Motor neuron (in vitro differentiated cells): Measurements from ENCODE around the gene ATP8B2. TPM values are rescaled to one million over a fixed set of nuclear protein-coding genes. Genes with fewer than 3 reads are reported as not detected.

Source experiments
- ATAC-seq, 8 experiments: fragments of 200-7000 bp; cut with Tn5 transposase; replicated peaks in 6 of 8; 2 replicates each; pipeline ENCODE4 v1.8.0; 2021; ENCODE audit warnings: mild to moderate bottlenecking in 8 of 8, moderate library complexity in 8 of 8
- H3K27ac ChIP-seq, 2 donors: fragments of 250-450 bp; sonication (Bioruptor Pico); 2 replicates each; pipeline ENCODE4 v1.9.0; 2021; ENCODE audit warnings: antibody characterized with exemption in 2 of 2, mild to moderate bottlenecking in 2 of 2, moderate library complexity in 1 of 2
- H3K4me1 ChIP-seq, 2 donors: fragments of 250-450 bp; sonication (Bioruptor Pico); replicated peaks in 1 of 2; 2 replicates each; pipeline ENCODE4 v1.6.1; 2021; ENCODE audit warnings: antibody characterized with exemption in 2 of 2, mild to moderate bottlenecking in 2 of 2, moderate library complexity in 1 of 2
- H3K4me3 ChIP-seq, 5 donors: fragments of 250-450 bp; sonication (Bioruptor Pico); 2 replicates each; pipeline ENCODE4 v1.9.0; 2021; ENCODE audit warnings: antibody characterized with exemption in 5 of 5, mild to moderate bottlenecking in 5 of 5, moderate library complexity in 4 of 5
- WGBS, 10 experiments: fragments of 450-650 bp; shearing (Covaris generic); methylation state at CpG; one replicate each; pipeline ENCODE4 v1.0.0; 2022; 5-methylcytosine and 5-hydroxymethylcytosine counted together
- in situ Hi-C, 9 experiments: fragments of 400-800 bp; cut with MboI; loops; one replicate each; pipeline ENCODE4 v1.15.0; 2021; ENCODE audit warnings: low sequenced_read_pairs in 9 of 9, low pct_unique_long_range_greater_than_20kb in 2 of 9; ENCODE audit not compliant: unreplicated experiment in 9 of 9
- total RNA-seq, 8 experiments: library from RNA; unstranded; fragments of 300-600 nt; gene quantifications; 2 replicates each; pipeline versions ENCODE4 v1.2.3 to v1.2.4, GENCODE V29; 2022

ATP8B2 gene
- total RNA-seq, 8 experiments from 2014 or later = 33.6 to 130 (median 49.1) TPM

- peak in 4 of 8 experiments; percentile 19 to 63 (median 60) for ATAC-seq
- Histone ChIP-seq H3K4me1 (no peaks in the 10 kb centered on the region), H3K27ac (no peak overlapping the region), H3K4me3 (no peak overlapping the region)
- WGBS, 10 experiments = 89 to 97% (median 90%) methylated on average over 5 to 17 of the region's 21 CpGs; no CpG with 5 or more reads in 6 of the 10 experiments
- in situ Hi-C loops = no loop called here
These were observed 17.6 kb downstream of the ATP8B2 start for GRCh38 chr1:154342836-154343472.

- no peak overlapping the region for H3K27ac ChIP-seq
- in situ Hi-C loops = no loop called here
- no peaks in the 10 kb centered on the region for H3K4me1 ChIP-seq
- H3K4me3 ChIP-seq = no peak overlapping the region
- WGBS, 10 experiments = 43 to 91% (median 80%) methylated on average over 2 to 12 of the region's 12 CpGs; no CpG with 5 or more reads in 2 of the 10 experiments
- ATAC-seq = peak in 2 of 8 experiments; percentile 23 to 60
These were observed 19.9 kb downstream of the ATP8B2 start for GRCh38 chr1:154344977-154345837.

- Histone ChIP-seq H3K4me1 (no peaks in the 10 kb centered on the region), H3K4me3 (no peak overlapping the region), H3K27ac (no peak overlapping the region)
- in situ Hi-C loops = no loop called here
- no peak for ATAC-seq
- 92 to 98% (median 96%) methylated on average over 4 to 15 of the region's 15 CpGs; no CpG with 5 or more reads in 4 of the 10 experiments for WGBS, 10 experiments
These were observed 21.1 kb downstream of the ATP8B2 start for GRCh38 chr1:154346276-154346917.

- ATAC-seq = no peak
- in situ Hi-C loops = no loop called here
- 60 to 100% (median 94%) methylated on average over 1 to 3 of the region's 3 CpGs; no CpG with 5 or more reads in 1 of the 10 experiments for WGBS, 10 experiments
These were observed 22.6 kb downstream of the ATP8B2 start for GRCh38 chr1:154347961-154348360.

GRCh38 chr1:154348429-154349076 is 23.2 kb downstream of the ATP8B2 start:
- in situ Hi-C loops = no loop called here
- Histone ChIP-seq H3K4me1 (peaks cover 2 to 12% of the 10 kb centered on the region in 2 donors), H3K27ac (no peak overlapping the region), H3K4me3 (no peak overlapping the region)
- ATAC-seq = no peak
- WGBS, 10 experiments = 75 to 100% (median 95%) methylated on average over 4 to 14 of the region's 27 CpGs; no CpG with 5 or more reads in 6 of the 10 experiments

More at GRCh38 chr1:154347961-154348360, 22.6 kb downstream of the ATP8B2 start:
- Histone ChIP-seq H3K4me1 (peaks cover 0 to 8% of the 10 kb centered on the region in 2 donors), H3K4me3 (no peak overlapping the region), H3K27ac (no peak overlapping the region)

- 42 to 100% (median 84%) methylated on average over 1 to 4 of the region's 7 CpGs; no CpG with 5 or more reads in 5 of the 10 experiments for WGBS, 10 experiments
- no peak for ATAC-seq
- in situ Hi-C loops = no loop called here
- Histone ChIP-seq H3K4me3 (no peak overlapping the region), H3K4me1 (peaks cover 3 to 18% of the 10 kb centered on the region in 2 donors), H3K27ac (no peak overlapping the region)
These were observed 23.8 kb downstream of the ATP8B2 start for GRCh38 chr1:154349121-154349520.

- no peak overlapping the region for H3K27ac ChIP-seq
- peak in 2 of 8 experiments; percentile 1 to 3 for ATAC-seq
- no peak overlapping the region for H3K4me3 ChIP-seq
- in situ Hi-C loops = no loop called here
- WGBS, 10 experiments = 0 to 90% (median 76%) methylated on average over 1 to 4 of the region's 4 CpGs; no CpG with 5 or more reads in 2 of the 10 experiments
- H3K4me1 ChIP-seq = peaks cover 3 to 20% of the 10 kb centered on the region in 2 donors
These were observed 25.1 kb downstream of the ATP8B2 start for GRCh38 chr1:154350383-154350782.

GRCh38 chr1:154351363-154352068 is 26.2 kb downstream of the ATP8B2 start:
- in situ Hi-C loops = no loop called here
- WGBS, 10 experiments = 26 to 94% (median 76%) methylated on average over 3 to 12 of the region's 14 CpGs; no CpG with 5 or more reads in 3 of the 10 experiments
- no peak overlapping the region for H3K4me3 ChIP-seq
- H3K27ac ChIP-seq = no peak overlapping the region
- ATAC-seq = peak in 2 of 8 experiments; percentile 1 to 4
- peaks cover 3 to 20% of the 10 kb centered on the region in 2 donors for H3K4me1 ChIP-seq

GRCh38 chr1:154352245-154352580 is 26.9 kb downstream of the ATP8B2 start:
- peaks cover 3 to 20% of the 10 kb centered on the region in 2 donors for H3K4me1 ChIP-seq
- 40 to 100% (median 53%) methylated on average over 1 to 3 of the region's 9 CpGs; no CpG with 5 or more reads in 7 of the 10 experiments for WGBS, 10 experiments
- in situ Hi-C loops = no loop called here
- H3K4me3 ChIP-seq = peak overlapping the region in 2 of 5 donors; percentile 19 to 25
- peak overlapping the region in 1 of 2 donors; percentile 11 for H3K27ac ChIP-seq
- ATAC-seq = peak in 5 of 8 experiments; percentile 0 to 5 (median 0)

- peak; percentile 56 to 94 (median 90) for ATAC-seq
These were observed 27.5 kb downstream of the ATP8B2 start for GRCh38 chr1:154352581-154353459.

GRCh38 chr1:154353460-154353904 is 28.2 kb downstream of the ATP8B2 start:
- Histone ChIP-seq H3K4me3 (no peak overlapping the region), H3K4me1 (peaks cover 3 to 20% of the 10 kb centered on the region in 2 donors), H3K27ac (no peak overlapping the region)
- in situ Hi-C loops = no loop called here
- 0% methylated on average over 1 of the region's 1 CpG; no CpG with 5 or more reads in 9 of the 10 experiments for WGBS, 10 experiments
- peak in 3 of 8 experiments; percentile 5 to 17 (median 10) for ATAC-seq

More at GRCh38 chr1:154352581-154353459, 27.5 kb downstream of the ATP8B2 start:
- Histone ChIP-seq H3K4me3 (peak overlapping the region in 4 of 5 donors; percentile 10 to 25 (median 18)), H3K4me1 (peaks cover 3 to 20% of the 10 kb centered on the region in 2 donors), H3K27ac (peak overlapping the region in 1 of 2 donors; percentile 11)
- 0 to 40% (median 3%) methylated on average over 1 to 20 of the region's 41 CpGs; no CpG with 5 or more reads in 4 of the 10 experiments for WGBS, 10 experiments
- in situ Hi-C loops = no loop called here
